CD4-positive, alpha-beta T cell treated with Interleukin-15 for 4 hours (primary cell): ENCODE measurements around the gene PRPF8.
A peak's percentile ranks its signal among the peaks of the same experiment; 100 is the strongest.
"Not testable (repeated sequence)": the region's sequence is repeated elsewhere in the genome, so short reads cannot be mapped to it uniquely, and the experiment has no call there.

Source experiments
- DNase-seq: peaks from one replicate; pipeline ENCODE4 v3.0.0-alpha.2; 2020; ENCODE audit warnings: low spot score

PRPF8 gene

GRCh38 chr17:1716076-1716911, 31.6 kb upstream of the PRPF8 start:
- DNase-seq, result peak; percentile 100

GRCh38 chr17:1715803-1716075, 31.1 kb upstream of the PRPF8 start:
- no peak for DNase-seq

GRCh38 chr17:1714980-1715802, 30.5 kb upstream of the PRPF8 start:
- peak; percentile 64 for DNase-seq

- no peak for DNase-seq
These were observed 29.8 kb upstream of the PRPF8 start for GRCh38 chr17:1714427-1714979.

- DNase-seq, result no peak
These were observed 29.3 kb upstream of the PRPF8 start for GRCh38 chr17:1713878-1714426.

GRCh38 chr17:1713160-1713877, 28.7 kb upstream of the PRPF8 start:
- DNase-seq, result no peak

GRCh38 chr17:1712271-1712670, 27.6 kb upstream of the PRPF8 start:
- no peak for DNase-seq

GRCh38 chr17:1711804-1712203, 27.1 kb upstream of the PRPF8 start:
- no peak for DNase-seq

GRCh38 chr17:1710807-1711553, 26.3 kb upstream of the PRPF8 start:
- DNase-seq, result no peak

- no peak for DNase-seq
These were observed 25.5 kb upstream of the PRPF8 start, which contains the start of gene TLCD2 for GRCh38 chr17:1709971-1710806. Gene TLCD2 (minus strand): TSS chr17:1710377. CDS start chr17:1710242, 135 bp downstream.

- no peak for DNase-seq
These were observed 24.8 kb upstream of the PRPF8 start for GRCh38 chr17:1709403-1709951.

- not testable (repeated sequence) for DNase-seq
These were observed 24.2 kb upstream of the PRPF8 start for GRCh38 chr17:1708791-1709346.

- peak; percentile 42 for DNase-seq
These were observed 22.4 kb upstream of the PRPF8 start for GRCh38 chr17:1707107-1707506.

- DNase-seq, result no peak
These were observed 20.3 kb upstream of the PRPF8 start for GRCh38 chr17:1705004-1705403.

GRCh38 chr17:1703063-1703462, 18.4 kb upstream of the PRPF8 start:
- DNase-seq, result no peak

GRCh38 chr17:1699891-1700290, 15.2 kb upstream of the PRPF8 start:
- not testable (repeated sequence) for DNase-seq

- no peak for DNase-seq
These were observed 13.0 kb upstream of the PRPF8 start for GRCh38 chr17:1697681-1698080.

- DNase-seq, result no peak
These were observed 10.7 kb upstream of the PRPF8 start for GRCh38 chr17:1695365-1695764.

GRCh38 chr17:1693339-1693738, 8.7 kb upstream of the PRPF8 start:
- DNase-seq, result no peak
